Kidney (tissue), 14 donors: ENCODE results near the gene FUT8. TPM values are rescaled to one million over a fixed set of nuclear protein-coding genes. Genes with fewer than 3 reads are reported as not detected.

Experiments used
- DNase-seq, 5 donors: peaks; one replicate each; pipeline ENCODE4 v3.0.0-alpha.2; 2013 to 2020
- FAIRE-seq: peaks from 2 replicates; lab custom pipeline; 2012; peaks lifted over from hg19 to GRCh38; lab: Jason Lieb, UNC
- H3K27ac ChIP-seq, 2 donors: one replicate each; pipeline ENCODE4 v1.7.0; 2013; ENCODE audit warnings: low read depth in 2 of 2, low read length in 2 of 2, inconsistent platforms in 1 of 2
- H3K27me3 ChIP-seq: one replicate; pipeline ENCODE4 v1.7.1; 2013; ENCODE audit warnings: low read length, inconsistent platforms; ENCODE audit not compliant: control insufficient read depth, insufficient read depth
- H3K36me3 ChIP-seq, 3 donors: one replicate each; pipeline versions ENCODE4 v1.7.0 to v1.7.1; 2013; ENCODE audit warnings: low read length in 3 of 3, control low read depth in 1 of 3, inconsistent platforms in 1 of 3; ENCODE audit not compliant: insufficient read depth in 3 of 3, control insufficient read depth in 2 of 3
- H3K4me1 ChIP-seq, 3 donors: one replicate each; pipeline versions ENCODE4 v1.7.0 to v1.7.1; 2013; ENCODE audit warnings: low read length in 3 of 3, inconsistent platforms in 1 of 3, low read depth in 1 of 3; ENCODE audit not compliant: control insufficient read depth in 2 of 3, insufficient read depth in 2 of 3
- H3K4me3 ChIP-seq, 3 donors: one replicate each; pipeline versions ENCODE4 v1.7.0 to v1.8.1; 2013; ENCODE audit warnings: low read length in 3 of 3, control low read depth in 1 of 3, inconsistent platforms in 1 of 3
- H3K9ac ChIP-seq, 3 donors: one replicate each; pipeline versions ENCODE4 v1.7.0 to v1.7.1; 2013; ENCODE audit warnings: low read length in 3 of 3, control low read depth in 1 of 3, inconsistent platforms in 1 of 3
- H3K9me3 ChIP-seq, 3 donors: one replicate each; pipeline versions ENCODE4 v1.7.0 to v1.7.1; 2013; ENCODE audit warnings: low read length in 3 of 3, control low read depth in 1 of 3, inconsistent platforms in 1 of 3; ENCODE audit not compliant: control insufficient read depth in 2 of 3, insufficient read depth in 1 of 3
- CTCF ChIP-seq: IDR thresholded peaks from 3 replicates; pipeline ENCODE4 v1.5.1; 2012; ENCODE audit warnings: mild to moderate bottlenecking, moderate library complexity, borderline replicate concordance; ENCODE audit not compliant: insufficient read depth; ENCODE audit errors: extremely low read depth
- intact Hi-C: fragments of 100-400 bp; cut with DNase I; formaldehyde crosslinking; loops from one replicate; pipeline ENCODE4 v1.11.1; 2022
- polyA plus RNA-seq: library from polyadenylated mRNA; stranded (reverse); fragments of 350-450 nt; fragmentation: Illumina TruSeq; extraction: RNeasy Lipid Tissue Mini Kit (QIAGEN cat#74804); gene quantifications from one replicate; pipeline ENCODE4 v1.2.3, GENCODE V29; 2014; ENCODE audit warnings: low read depth, low replicate concordance; ENCODE audit not compliant: insufficient read depth
- total RNA-seq: library from RNA; stranded (reverse); fragmentation: NEBNext Ultra II Directional; extraction: Animal tissue kit (Norgen Biotek cat#: 25700); gene quantifications from one replicate; pipeline ENCODE4 v1.2.1, GENCODE V29; 2021
- donor health status: control.
- donor health status: control.
- donor health status: control.
- donor health status: control.
- donor health status: control.
- donor health status: DM: yes; HTN: yes; CAD: no.
- donor health status: Normal renal cell carcinoma (clear cell type).

FUT8 gene
- total and polyA plus RNA-seq, 2 donors from 2014 or later: 8.2 to 49.6 TPM

GRCh38 chr14:65718629-65719028 lies 306.1 kb downstream of the FUT8 start:
- H3K27me3 ChIP-seq: no peaks in the 10 kb centered on the region
- intact Hi-C loops: no loop called here
- H3K4me3 ChIP-seq: no peak overlapping the region
- H3K9me3 ChIP-seq: peaks cover 0 to 7% (median 0%) of the 10 kb centered on the region in 3 donors
- H3K4me1 ChIP-seq: no peaks in the 10 kb centered on the region
- no peaks in the 10 kb centered on the region for H3K36me3 ChIP-seq
- no peak overlapping the region for H3K27ac ChIP-seq
- peak; percentile 11 for FAIRE-seq
- no peak for DNase-seq
- H3K9ac ChIP-seq: no peak overlapping the region
- no peak for TF ChIP-seq CTCF

- DNase-seq: no peak
- intact Hi-C loops: no loop called here
- no peaks in the 10 kb centered on the region for H3K27me3 ChIP-seq
- H3K9me3 ChIP-seq: peaks cover 0 to 7% (median 0%) of the 10 kb centered on the region in 3 donors
- TF ChIP-seq CTCF: no peak
- H3K4me1 ChIP-seq: no peaks in the 10 kb centered on the region
- no peak overlapping the region for H3K9ac ChIP-seq
- H3K36me3 ChIP-seq: no peaks in the 10 kb centered on the region
- H3K27ac ChIP-seq: no peak overlapping the region
- no peak for FAIRE-seq
- no peak overlapping the region for H3K4me3 ChIP-seq
Observed at GRCh38 chr14:65720171-65720570, 307.6 kb downstream of the FUT8 start.

- TF ChIP-seq CTCF: no peak
- H3K27me3 ChIP-seq: no peaks in the 10 kb centered on the region
- no peak overlapping the region for H3K9ac ChIP-seq
- peaks cover 0 to 7% (median 0%) of the 10 kb centered on the region in 3 donors for H3K9me3 ChIP-seq
- H3K27ac ChIP-seq: no peak overlapping the region
- DNase-seq: no peak
- no peaks in the 10 kb centered on the region for H3K4me1 ChIP-seq
- FAIRE-seq: no peak
- H3K4me3 ChIP-seq: no peak overlapping the region
- no peaks in the 10 kb centered on the region for H3K36me3 ChIP-seq
- intact Hi-C loops: no loop called here
Observed at GRCh38 chr14:65720743-65721142, 308.2 kb downstream of the FUT8 start.

- no peak for TF ChIP-seq CTCF
- no peaks in the 10 kb centered on the region for H3K4me1 ChIP-seq
- DNase-seq (no peak), FAIRE-seq (no peak)
- H3K27me3 ChIP-seq: no peaks in the 10 kb centered on the region
- no peak overlapping the region for H3K4me3 ChIP-seq
- H3K36me3 ChIP-seq: no peaks in the 10 kb centered on the region
- no peak overlapping the region for H3K9ac ChIP-seq
- H3K9me3 ChIP-seq: peaks cover 0 to 7% (median 0%) of the 10 kb centered on the region in 3 donors
- no peak overlapping the region for H3K27ac ChIP-seq
- intact Hi-C loops: no loop called here
Observed at GRCh38 chr14:65723348-65723747, 310.8 kb downstream of the FUT8 start.
